GM23248 (cell line): ENCODE results near the gene WASL.

Experiments used
- EZH2 ChIP-seq: fragments of 200-600 bp; sonication (generic); IDR thresholded peaks from 2 replicates; pipeline ENCODE4 v1.6.1; 2018; ENCODE audit warnings: antibody characterized with exemption, mild to moderate bottlenecking; ENCODE audit not compliant: insufficient read depth, poor library complexity, severe bottlenecking
- EZH2phosphoT487 ChIP-seq: fragments of 200-600 bp; sonication (generic); IDR thresholded peaks from 2 replicates; pipeline ENCODE4 v1.6.1; 2018; ENCODE audit warnings: antibody characterized with exemption, moderate library complexity, mild to moderate bottlenecking, low read depth; ENCODE audit not compliant: insufficient read depth

DNA sequence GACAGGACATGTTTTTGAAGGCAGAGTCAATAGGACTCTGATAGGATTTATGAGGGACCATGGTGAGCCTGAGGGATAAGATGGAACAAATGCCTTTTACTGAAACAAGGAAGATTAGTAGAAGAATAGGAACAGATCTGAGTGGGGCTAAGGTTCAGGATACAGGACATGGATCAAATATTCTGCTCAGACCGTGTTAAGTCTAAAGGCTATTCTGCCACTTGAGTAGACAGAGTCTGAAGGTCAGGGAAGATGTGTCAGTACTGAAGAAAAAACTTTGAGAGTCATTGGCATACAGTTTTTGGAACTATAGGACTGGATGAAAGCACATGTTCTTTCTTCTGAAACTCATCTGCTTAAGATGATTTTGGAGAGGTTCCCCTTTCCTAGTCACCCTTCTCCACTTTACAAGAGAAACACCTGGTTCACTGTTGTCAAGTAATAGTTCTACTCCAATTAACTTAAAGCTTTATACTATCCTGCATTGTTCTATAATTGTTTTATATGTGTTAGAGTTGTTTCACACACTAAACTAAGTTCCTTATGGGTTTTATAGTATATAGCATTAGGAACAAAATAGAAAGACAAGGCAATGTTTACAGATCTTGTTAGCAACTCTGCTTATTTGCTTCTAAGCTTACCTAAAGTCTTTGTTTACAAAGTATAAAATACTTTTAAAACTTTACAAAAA, 43.4 kb downstream of the WASL start:
- no peak for TF ChIP-seq EZH2
- TF ChIP-seq EZH2phosphoT487: no peak
